Glomerular endothelial cell (primary cell): Measurements from ENCODE around the gene MYH3. TPM values are rescaled to one million over a fixed set of nuclear protein-coding genes. Genes with fewer than 3 reads are reported as not detected.
"Not testable (repeated sequence)": the region's sequence is repeated elsewhere in the genome, so short reads cannot be mapped to it uniquely, and the experiment has no call there.

ENCODE experiments used
- DNase-seq: peaks from one replicate; pipeline ENCODE4 v3.0.0-alpha.2; 2011; ENCODE audit warnings: low read depth, low spot score; ENCODE audit errors: extremely low read depth
- total RNA-seq: library from RNA; depleted of rRNA; stranded (reverse); fragments of >200 nt; gene quantifications from 2 replicates; pipeline ENCODE4 v1.2.3, GENCODE V29; 2015

MYH3 gene
- 0.23 and 0.39 TPM in 2 replicates for total RNA-seq

DNA sequence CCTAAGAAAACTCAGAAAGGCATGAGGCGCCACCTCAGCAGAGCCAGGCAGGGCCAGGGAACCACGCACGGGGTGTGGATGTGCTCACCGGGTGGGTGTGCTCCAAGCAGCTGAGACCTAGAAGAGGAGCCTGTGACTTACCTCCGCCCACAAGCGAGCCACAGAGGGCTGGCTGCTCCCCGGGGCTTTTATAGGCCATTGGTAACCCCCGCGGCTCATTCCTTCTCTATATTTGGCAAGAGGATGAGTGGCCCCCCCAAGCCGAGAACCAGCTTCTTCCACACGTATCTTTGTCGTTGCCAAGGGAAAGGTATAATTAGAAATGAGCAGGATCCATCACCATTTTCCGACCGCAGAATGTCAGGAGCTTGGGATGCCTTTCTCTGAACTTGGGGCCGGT, at the start of gene MYH3:
Gene MYH3 (minus strand): TSS at position 162 of the 400 bp plus-strand sequence. CDS start 2,245 bp downstream, outside the sequence.
- no peak for DNase-seq

DNA sequence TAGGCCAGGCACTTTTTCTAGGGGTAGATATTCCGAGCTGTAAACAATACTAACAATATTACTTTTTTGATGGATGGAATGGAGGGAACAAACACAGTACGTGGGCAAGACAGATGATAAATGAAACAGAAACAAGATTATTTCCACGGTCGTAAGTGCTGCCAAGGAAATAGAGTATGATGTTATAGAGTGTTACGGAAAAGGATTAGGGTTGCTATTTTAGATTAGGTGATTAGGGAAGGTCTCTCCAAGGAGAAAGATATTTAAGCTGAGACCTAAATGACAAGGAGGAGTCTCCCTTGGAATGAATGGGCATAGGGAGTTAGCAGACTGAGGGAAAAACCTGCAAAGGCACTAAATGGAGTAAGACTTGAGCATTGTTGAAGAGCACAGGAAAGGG, 48.6 kb upstream of the MYH3 start:
- DNase-seq = no peak

DNA sequence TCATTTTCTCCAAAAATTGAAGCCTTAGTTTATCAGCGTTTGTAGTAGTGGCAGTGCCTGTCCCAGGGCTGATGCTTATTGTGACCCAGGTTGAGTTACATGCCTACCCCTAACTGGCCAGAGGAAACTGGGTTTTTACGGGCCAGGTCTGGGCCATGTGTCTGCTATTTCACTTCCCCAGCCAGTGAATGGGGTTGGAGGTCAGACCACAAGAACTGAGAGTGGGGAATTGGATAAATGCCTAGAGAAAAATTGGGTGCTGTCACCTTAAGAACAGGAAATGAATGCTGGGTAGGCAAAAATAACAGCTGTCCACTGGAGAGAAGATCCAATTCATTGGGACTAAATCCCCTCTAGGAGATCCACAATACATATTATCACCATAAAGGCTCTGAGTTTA, 45.5 kb upstream of the MYH3 start:
- DNase-seq = no peak

DNA sequence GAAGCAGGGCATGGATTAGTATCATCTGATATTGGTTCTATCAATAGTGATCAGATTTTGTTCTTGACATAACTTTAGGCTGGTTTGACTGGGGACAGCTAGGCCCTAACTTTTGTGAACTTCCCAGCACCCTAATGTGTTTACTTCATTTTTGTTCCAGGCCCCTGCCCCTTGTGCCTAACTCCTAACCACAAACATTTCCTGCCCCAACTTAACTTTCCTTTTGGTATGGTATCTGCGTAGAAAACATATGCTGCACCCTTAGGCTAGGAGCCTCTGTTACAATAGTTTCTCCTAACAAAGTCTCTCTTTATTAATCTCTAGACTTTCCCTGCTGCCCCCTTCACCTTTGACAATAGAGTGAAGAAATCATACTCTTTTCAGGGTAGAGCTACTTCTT, 42.7 kb upstream of the MYH3 start:
- no peak for DNase-seq

DNA sequence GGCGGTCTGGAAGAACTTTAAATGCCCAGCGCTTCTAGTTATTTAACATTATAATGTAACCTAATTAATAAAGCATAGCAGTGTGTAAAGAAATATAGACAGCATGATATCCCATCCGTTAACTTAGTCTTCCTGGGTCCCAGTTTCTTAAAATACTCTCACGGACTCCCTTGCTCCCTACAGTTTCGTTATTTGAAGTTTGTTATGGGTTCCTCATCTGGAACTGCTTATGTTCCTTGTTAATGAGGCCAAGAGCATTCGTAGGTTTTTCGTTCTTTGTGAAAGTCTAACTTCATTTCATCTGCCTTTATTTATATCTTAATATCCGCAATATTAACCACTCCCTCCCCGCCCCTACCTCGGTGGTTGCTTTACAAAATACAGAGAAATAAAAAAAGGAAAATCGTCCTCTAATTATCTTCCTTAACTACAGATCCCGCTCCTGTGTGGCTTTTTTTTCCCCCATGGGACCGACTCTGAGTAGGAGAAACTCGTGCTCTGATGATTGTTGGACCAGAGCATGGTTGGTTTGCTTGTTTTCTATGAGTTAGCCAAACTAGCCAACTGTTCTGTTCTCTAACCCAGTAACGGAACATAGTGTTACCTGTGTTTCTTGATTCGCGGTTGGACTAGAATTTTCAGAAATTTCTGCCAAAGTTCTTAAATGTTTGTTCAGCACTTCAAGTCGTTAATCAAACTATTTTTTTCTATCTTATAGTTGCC, 41.1 kb upstream of the MYH3 start:
- no peak for DNase-seq

DNA sequence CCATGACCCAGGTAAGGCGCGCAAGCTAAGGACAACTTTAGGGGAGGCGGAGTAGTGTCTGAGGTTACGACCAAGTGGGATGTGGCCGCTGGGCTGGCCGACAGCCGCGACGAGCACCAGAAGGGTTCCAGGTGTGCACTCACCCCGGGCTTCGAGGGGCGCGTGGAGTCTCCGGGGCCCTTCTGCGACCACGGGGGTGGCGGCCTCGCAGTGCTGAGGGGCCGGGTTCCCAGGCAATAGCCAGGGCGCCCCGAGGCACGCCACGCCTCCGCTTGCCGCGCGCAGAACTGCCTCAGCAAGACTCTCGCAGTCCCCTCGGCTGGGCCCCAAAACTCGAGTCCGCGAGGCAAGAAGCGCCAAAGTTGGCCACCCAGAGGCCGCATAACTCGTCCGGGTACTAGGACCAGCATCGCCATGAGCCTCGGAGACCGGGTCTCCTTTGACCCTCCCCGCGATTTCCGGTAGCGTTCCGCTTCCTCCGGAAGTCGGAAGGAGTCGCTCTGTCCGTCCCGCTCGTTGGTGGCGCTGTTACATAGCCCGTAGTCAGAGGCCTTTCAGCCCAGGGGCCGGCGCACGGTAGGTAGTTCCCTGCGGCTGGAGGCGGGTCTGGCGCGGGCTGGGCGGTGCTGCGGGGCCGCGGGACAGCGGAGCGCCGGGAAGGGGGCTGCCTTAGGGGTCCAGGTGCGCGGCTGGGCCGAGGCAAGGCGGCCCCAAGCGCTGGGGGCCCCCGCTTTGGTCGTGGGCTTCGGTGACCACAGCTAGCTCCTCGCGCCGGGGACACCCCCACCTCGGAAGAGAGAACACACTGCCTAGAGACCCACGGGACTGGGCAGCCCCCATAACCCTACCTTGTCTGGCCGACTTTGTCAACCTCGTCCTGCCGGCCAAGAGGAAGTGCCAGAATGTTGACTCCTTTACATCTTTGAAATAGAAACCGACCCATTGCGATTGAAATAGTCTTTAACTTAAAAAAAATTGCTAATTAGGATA, 40.3 kb upstream of the MYH3 start, which contains the start of the genes ADPRM and SCO1:
Gene ADPRM (plus strand): TSS at position 503 of the 990 bp plus-strand sequence. CDS start 7,333 bp downstream, outside the sequence.
Gene SCO1 (minus strand): TSS at position 442 of the 990 bp plus-strand sequence. CDS start 26 bp downstream, at position 416.
- DNase-seq = peak; percentile 45

DNA sequence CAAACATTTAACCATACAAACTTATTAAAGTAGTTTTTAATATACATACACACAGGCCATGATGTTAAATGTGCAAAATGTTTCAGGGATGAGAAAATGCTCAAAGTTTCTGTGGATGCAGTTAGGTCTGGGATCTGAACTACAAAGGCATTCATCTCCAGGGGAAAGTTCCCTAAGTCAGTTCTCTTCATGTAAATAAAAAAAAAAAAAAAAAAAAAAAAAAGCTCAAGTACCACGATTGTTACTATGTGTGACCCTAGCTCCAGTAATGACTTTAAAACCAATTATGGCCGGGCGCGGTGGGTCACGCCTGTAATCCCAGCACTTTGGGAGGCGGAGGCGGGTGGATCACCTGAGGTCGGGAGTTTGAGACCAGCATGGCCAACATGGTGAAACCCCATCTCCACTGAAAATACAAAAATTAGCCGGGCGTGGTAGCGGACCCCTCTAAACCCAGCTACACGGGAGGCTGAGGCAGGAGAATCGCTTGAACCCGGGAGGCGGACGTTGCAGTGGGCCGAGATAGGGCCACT, 38.8 kb upstream of the MYH3 start:
- DNase-seq = not testable (repeated sequence)

DNA sequence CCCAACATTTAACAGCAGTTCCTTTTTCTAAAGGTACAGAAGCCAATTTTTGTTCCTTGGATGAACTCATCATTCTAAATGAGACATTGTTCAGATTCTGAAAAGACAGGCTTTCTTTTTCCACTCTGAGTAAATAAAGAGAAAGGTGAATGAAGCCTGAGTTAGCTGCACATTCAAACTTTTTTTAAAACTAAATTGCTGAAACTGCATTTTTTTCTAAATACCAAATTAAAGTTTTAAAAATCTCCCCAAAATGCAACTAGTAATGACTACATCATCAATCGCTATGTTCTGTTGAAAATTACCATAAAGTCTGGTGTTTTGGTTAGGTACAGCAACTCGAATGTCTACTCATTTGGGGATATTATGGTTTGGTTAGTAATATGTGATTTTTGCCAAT, 30.4 kb upstream of the MYH3 start:
- no peak for DNase-seq

DNA sequence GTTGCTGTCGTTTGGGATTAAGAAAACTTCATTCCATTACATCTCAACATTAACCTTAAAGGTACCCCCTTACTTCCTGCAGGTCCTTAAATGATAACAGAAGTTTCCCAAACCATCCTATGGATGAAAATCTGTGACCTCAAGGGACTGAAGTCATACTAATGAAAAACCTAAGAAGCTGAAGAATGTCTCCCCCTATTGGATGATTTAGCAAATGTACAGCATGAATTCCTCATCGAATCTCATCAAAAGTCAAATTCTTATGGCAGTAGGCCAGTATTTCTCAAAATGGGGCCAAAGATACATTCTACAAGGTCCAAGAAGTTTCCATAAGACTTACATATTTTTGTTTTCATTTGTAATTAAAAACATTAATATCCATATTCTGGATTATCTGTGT, 26.7 kb upstream of the MYH3 start:
- peak; percentile 36 for DNase-seq

DNA sequence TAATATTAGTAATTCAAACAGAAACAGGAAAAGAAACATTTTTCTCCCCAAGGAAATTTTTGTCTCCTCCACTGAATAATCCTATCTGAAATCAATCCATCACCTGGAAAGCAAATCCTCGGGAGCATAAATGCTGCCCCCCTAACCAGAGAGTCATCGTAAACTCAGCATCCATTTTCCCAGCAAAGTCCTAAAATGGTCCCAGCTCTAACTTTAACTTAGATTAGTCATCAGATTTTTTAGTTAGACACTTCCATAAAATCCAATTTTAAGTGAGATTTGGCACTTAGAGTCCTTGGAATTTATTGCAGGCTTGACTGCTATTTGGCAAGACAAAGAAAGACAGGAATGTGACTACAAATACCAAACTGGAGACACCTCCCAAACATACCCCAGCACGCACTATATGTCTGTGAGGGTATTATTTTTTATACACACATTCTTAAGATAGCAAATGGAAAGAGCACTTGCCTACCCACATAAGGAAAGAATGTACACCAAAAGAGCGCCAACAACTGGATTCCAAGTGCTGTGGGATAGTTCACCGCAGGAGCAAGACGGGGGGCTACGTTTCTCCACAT, 24.8 kb upstream of the MYH3 start:
- no peak for DNase-seq

DNA sequence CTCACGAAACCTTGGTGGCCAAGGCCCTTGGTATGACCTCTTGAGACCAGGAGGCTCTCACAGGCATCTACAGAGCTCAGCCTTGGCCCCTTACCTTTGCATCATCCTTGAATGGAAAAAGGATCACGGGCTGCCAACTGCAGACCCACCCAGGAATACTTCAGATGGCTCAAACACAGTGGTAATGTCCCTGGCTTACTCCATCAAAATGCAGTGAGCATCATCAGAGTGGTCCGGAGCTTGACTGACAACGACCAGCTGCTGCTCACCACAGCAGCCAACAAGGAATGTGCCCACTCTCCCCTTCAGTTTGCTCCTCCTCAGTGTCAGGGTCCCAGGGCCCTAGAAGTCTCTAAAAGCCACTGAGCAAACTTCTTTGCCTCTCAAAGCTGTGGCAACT, 17.6 kb upstream of the MYH3 start:
- no peak for DNase-seq

DNA sequence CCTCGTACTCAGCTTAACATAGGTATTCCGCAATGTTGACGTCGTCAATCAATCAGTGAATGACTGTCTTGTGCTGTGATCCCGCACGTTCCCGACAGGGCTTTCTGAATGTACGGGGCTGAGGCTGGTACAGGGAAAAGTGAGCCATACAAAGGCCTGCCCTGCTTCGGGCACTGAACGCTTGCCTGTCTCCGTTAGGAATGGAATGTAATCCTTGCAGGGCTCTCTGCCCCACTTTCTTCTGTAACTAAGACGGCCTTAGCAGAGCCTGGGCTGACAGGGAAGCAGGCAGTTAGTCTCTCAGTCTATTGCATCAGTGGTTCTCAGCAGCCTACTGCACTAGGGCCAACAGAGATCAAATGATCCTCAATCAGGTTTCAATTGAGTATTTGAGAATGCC, 16.2 kb upstream of the MYH3 start:
- DNase-seq = no peak

DNA sequence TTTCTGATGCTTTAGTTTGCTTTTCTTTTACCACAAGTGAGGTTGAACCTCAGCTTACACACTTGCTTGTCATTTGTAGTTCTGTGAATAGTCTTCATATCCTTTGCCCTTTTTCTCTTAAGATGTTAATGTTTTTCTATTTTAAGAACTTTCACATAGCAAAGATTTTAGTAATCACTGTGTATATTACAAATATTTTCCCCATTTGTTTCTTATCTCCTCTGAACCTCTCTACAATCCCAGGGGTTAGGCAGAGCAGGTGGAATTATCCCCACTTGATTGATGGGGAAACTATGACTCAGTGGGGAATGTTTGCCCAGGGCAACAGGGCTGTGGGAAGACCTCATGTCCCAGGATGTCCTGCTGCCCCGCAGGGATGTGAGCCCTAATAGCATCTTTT, 11.7 kb upstream of the MYH3 start:
- no peak for DNase-seq

DNA sequence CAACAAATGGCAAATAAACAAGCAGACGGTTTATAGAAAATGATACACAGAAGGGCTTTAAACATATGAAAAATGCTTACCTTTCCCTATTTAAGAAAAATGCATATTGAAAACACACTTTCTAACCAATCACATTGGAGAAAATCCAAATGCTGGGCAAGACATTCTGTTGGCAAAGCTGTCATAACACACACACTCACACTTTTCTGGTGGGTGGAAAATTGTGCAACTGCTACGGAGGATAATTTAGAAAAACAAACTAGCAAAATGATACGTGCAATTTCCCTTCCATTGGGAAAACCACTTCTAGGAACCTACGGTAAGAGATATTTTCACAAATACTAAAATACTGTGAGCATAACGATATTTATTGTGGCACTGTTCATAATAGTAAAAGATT, 9.8 kb upstream of the MYH3 start:
- DNase-seq = no peak

DNA sequence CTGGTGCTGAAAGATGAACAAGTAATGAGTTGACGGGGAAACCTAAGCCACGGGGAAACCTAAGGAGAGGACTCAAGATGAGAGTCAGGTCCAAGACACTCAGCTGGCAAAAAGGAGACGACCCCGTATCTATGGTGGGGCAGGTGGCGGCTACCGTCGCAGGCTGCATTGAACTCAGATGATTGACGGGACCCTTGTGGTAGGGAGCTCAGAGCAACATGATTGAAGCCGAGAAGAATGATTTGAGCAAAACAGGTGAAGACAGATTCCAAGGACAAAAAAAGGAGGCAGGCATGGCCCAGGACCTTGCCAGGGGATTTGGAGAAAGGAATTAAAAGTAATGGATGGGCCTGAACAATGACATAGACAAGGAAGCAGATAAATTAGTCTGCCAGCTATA, 7.5 kb upstream of the MYH3 start:
- no peak for DNase-seq

DNA sequence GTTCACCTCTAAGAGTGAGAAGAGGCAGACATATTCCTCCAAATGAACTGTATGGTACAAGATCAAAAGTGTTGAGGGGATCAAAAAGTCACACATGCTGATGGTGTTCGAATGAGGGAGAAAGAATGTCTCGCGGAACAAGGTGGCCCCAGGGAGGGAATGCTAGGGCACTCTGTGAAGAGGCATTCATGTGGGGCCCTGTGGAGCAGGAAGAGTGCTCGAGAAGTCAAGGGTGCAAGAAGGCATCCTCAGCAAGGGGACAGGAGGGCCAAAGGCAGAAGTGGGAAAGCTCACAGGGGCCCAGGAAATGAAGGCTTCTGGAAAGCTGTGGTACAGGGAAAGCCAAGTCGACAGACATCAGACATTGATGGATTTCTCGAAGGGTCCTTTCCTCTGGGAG, 6.1 kb upstream of the MYH3 start:
- DNase-seq = no peak

DNA sequence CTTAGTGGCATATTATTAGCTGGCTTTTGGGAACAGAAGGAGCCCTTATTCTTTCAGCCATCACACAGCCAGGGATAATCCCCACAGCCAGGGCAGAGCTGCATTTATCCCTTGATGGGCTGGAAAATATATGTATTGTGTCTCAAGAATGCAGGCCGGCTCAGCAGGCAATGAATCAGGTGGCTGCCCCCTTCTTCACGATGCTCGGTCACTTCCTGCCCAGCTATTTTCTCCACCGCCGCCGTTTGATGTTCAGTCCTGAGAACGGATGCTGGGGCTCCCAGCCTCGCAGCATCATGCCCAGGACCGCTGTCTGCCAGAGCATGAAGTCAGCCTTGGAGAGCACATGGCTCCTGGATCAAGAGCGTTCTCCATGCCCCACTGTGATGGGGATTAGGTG, 4.3 kb upstream of the MYH3 start:
- no peak for DNase-seq

DNA sequence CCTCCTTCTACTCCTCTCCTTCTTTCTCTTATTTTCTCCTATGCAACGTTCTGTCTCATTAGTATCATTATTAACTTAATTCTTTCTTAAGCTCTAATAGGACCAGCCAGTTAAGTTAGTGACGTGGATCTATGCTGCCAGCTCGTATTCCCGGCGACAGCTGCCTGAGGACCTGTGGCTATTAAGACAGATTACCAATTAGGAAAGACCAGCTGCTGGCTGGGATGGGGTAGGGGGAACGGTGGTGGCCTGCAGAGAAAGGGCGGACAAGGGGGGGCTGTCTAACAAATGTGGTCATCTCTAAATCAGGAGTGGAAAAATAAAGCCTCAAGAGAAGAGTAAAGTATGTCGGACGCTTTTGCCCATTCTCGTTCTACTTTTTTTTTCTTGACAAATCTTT, 770 bp upstream of the MYH3 start:
- no peak for DNase-seq

DNA sequence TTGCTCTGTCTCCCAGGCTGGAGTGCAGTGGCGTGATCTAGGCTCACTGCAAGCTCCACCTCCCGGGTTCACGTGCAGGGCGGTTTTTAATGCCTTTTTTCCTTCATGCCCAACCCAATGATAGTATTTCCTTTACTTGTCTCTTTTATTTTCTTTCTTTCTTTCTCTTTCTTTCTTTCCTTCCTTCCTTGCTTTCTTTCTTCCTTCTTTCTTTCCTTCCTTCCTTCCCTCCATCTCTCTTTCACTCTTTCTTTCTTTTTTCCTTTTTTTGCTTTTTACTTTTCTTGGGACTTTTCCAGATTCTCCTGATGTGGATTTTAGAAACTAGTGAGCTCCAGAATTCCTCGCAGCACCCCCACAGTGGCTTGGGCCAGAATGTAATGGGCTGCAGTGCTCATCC, 3.1 kb downstream of the MYH3 start:
- no peak for DNase-seq

DNA sequence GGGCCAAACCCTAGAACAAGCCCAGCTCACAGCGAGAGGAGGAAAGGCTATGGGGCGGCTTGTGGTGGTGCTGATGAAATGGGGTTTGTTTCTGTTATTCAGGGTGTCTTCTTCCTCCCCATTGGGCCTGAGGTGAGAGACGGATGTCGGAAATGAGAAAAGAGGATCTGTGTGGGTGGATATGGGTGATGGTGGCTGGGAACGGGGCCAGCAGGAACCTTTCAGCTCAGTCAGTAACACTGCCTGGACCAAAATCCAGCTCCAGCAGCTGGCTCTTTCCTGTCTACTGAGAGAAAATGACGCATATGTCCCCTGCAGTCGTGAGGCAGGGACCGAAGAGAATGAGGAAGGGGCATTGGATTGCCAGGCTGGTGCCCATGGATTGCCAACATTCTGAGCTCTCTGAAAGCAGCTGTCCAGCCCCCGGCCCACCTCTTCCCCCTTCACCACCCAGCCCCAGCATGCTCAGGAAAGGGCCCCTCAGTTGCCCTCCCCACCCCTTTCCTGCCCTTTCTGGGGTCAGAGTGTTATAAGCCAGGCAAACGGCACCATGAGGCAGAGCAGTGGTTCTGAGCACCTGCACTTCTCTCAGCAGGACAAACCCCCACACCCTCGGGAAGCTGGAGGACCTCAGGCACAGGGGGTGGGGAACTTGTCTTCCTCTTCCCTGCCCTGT, 4.0 kb downstream of the MYH3 start:
- DNase-seq = no peak
